Measurements from ENCODE around the gene ALG1L2. TPM values are rescaled to one million over a fixed set of nuclear protein-coding genes. Genes with fewer than 3 reads are reported as not detected.
"Not testable (repeated sequence)": the region's sequence is repeated elsewhere in the genome, so short reads cannot be mapped to it uniquely, and the experiment has no call there.

The ALG1L2 gene
- total RNA-seq, 4 donors from 2014 or later: not detected

GRCh38 chr3:130058716-130059115 lies 22.9 kb upstream of the ALG1L2 start:
- H3K9me3 ChIP-seq; H3K36me3 ChIP-seq; DNase-seq (ENCODE audit: low spot score in 2 of 2); H3K27ac ChIP-seq; H3K4me1 ChIP-seq; H3K27me3 ChIP-seq; H3K4me3 ChIP-seq: not testable (repeated sequence)
- WGBS: 45% methylated on average over 2 of the region's 6 CpGs

GRCh38 chr3:130059162-130059561 lies 22.5 kb upstream of the ALG1L2 start:
- H3K9me3 ChIP-seq; H3K4me3 ChIP-seq; H3K4me1 ChIP-seq; DNase-seq (ENCODE audit: low spot score in 2 of 2); H3K36me3 ChIP-seq; H3K27ac ChIP-seq; H3K27me3 ChIP-seq: not testable (repeated sequence)
- 91% methylated on average over 1 of the region's 1 CpG for WGBS

GRCh38 chr3:130073582-130073981 lies 8.0 kb upstream of the ALG1L2 start:
- H3K4me3 ChIP-seq: no peak overlapping the region
- H3K27me3 ChIP-seq: no peaks in the 10 kb centered on the region
- H3K4me1 ChIP-seq: no peaks in the 10 kb centered on the region
- no peak overlapping the region for H3K27ac ChIP-seq
- H3K9me3 ChIP-seq: no peaks in the 10 kb centered on the region
- no peaks in the 10 kb centered on the region for H3K36me3 ChIP-seq
- TF ChIP-seq CTCF (IDR thresholded peaks at IDR 0.05) (no peak), POLR2A (IDR thresholded peaks at IDR 0.05) (no peak), EP300 (IDR thresholded peaks at IDR 0.05) (no peak), POLR2AphosphoS5 (IDR thresholded peaks at IDR 0.05) (no peak)
- 79% methylated on average over 4 of the region's 4 CpGs for WGBS
- no peak for DNase-seq (ENCODE audit: low spot score in 2 of 2)

GRCh38 chr3:130077636-130078035 lies 4.0 kb upstream of the ALG1L2 start:
- no peak overlapping the region for H3K4me3 ChIP-seq
- TF ChIP-seq CTCF (IDR thresholded peaks at IDR 0.05) (no peak), POLR2A (IDR thresholded peaks at IDR 0.05) (no peak), POLR2AphosphoS5 (IDR thresholded peaks at IDR 0.05) (no peak), EP300 (IDR thresholded peaks at IDR 0.05) (no peak)
- 100% methylated on average over 3 of the region's 7 CpGs for WGBS
- H3K4me1 ChIP-seq: no peaks in the 10 kb centered on the region
- no peaks in the 10 kb centered on the region for H3K9me3 ChIP-seq
- no peak for DNase-seq (ENCODE audit: low spot score in 2 of 2)
- H3K36me3 ChIP-seq: no peaks in the 10 kb centered on the region
- no peak overlapping the region for H3K27ac ChIP-seq
- H3K27me3 ChIP-seq: no peaks in the 10 kb centered on the region

GRCh38 chr3:130083363-130084090 lies 1.9 kb downstream of the ALG1L2 start:
- not testable (repeated sequence) for H3K4me1 ChIP-seq; H3K36me3 ChIP-seq; DNase-seq (ENCODE audit: low spot score in 2 of 2); H3K9me3 ChIP-seq; H3K27me3 ChIP-seq; H3K4me3 ChIP-seq; H3K27ac ChIP-seq
- 64% methylated on average over 7 of the region's 7 CpGs for WGBS

GRCh38 chr3:130084436-130084980 lies 2.9 kb downstream of the ALG1L2 start:
- 67% methylated on average over 5 of the region's 5 CpGs for WGBS
- Histone ChIP-seq H3K27ac (no peak overlapping the region), H3K4me3 (no peak overlapping the region), H3K27me3 (no peaks in the 10 kb centered on the region), H3K9me3 (no peaks in the 10 kb centered on the region), H3K4me1 (no peaks in the 10 kb centered on the region), H3K36me3 (no peaks in the 10 kb centered on the region)
- TF ChIP-seq POLR2A (IDR thresholded peaks at IDR 0.05): no peak
- TF ChIP-seq CTCF (IDR thresholded peaks at IDR 0.05): no peak
- no peak for TF ChIP-seq POLR2AphosphoS5 (IDR thresholded peaks at IDR 0.05)
- TF ChIP-seq EP300 (IDR thresholded peaks at IDR 0.05): no peak
- no peak for DNase-seq (ENCODE audit: low spot score in 2 of 2)

- no peak overlapping the region for H3K4me3 ChIP-seq
- H3K27me3 ChIP-seq: no peaks in the 10 kb centered on the region
- no peak for DNase-seq (ENCODE audit: low spot score in 2 of 2)
- H3K9me3 ChIP-seq: no peaks in the 10 kb centered on the region
- no peaks in the 10 kb centered on the region for H3K36me3 ChIP-seq
- TF ChIP-seq POLR2A (IDR thresholded peaks at IDR 0.05) (no peak), EP300 (IDR thresholded peaks at IDR 0.05) (no peak), CTCF (IDR thresholded peaks at IDR 0.05) (no peak)
- H3K27ac ChIP-seq: no peak overlapping the region
- H3K4me1 ChIP-seq: no peaks in the 10 kb centered on the region
- 78% methylated on average over 6 of the region's 6 CpGs for WGBS
These were observed 4.2 kb downstream of the ALG1L2 start for GRCh38 chr3:130085881-130086280.

- 67% methylated on average over 2 of the region's 2 CpGs for WGBS
- not testable (repeated sequence) for H3K9me3 ChIP-seq; DNase-seq (ENCODE audit: low spot score in 2 of 2); H3K4me1 ChIP-seq; H3K4me3 ChIP-seq; H3K27ac ChIP-seq; H3K36me3 ChIP-seq; H3K27me3 ChIP-seq
These were observed 5.0 kb downstream of the ALG1L2 start for GRCh38 chr3:130086628-130087027.
